CD14-positive monocyte (primary cell): ENCODE results near the gene UBXN7. TPM values are rescaled to one million over a fixed set of nuclear protein-coding genes. Genes with fewer than 3 reads are reported as not detected.

Experiments
- DNase-seq, 3 donors: peaks; one replicate each; pipeline ENCODE4 v3.0.0-alpha.2; 2011 to 2022
- H2AFZ ChIP-seq: 2 replicates; pipeline ENCODE4 v1.6.0; 2012; ENCODE audit warnings: mild to moderate bottlenecking, low read depth, low read length, inconsistent platforms; ENCODE audit not compliant: insufficient read depth, poor library complexity, severe bottlenecking
- H3K27ac ChIP-seq, 2 donors: 1 replicate in 1 of 2; 2 replicates in 1 of 2; pipeline ENCODE4 v1.5.1; 2012 to 2013; ENCODE audit warnings: low read length in 2 of 2, control low read depth in 1 of 2, inconsistent platforms in 1 of 2, low read depth in 1 of 2, mild to moderate bottlenecking in 1 of 2
- H3K27me3 ChIP-seq, 2 donors: one replicate each; pipeline versions ENCODE4 v1.6.0 to v1.6.1; 2011 to 2013; ENCODE audit warnings: low read length in 2 of 2; ENCODE audit not compliant: control insufficient read depth in 2 of 2, insufficient read depth in 2 of 2
- H3K36me3 ChIP-seq, 2 donors: replicated peaks in 1 of 2; 1 replicate in 1 of 2; 2 replicates in 1 of 2; pipeline versions ENCODE4 v1.5.1 to v1.6.1; 2012 to 2013; ENCODE audit warnings: low read length in 2 of 2, control low read depth in 1 of 2, inconsistent platforms in 1 of 2, mild to moderate bottlenecking in 1 of 2; ENCODE audit not compliant: insufficient read depth in 2 of 2, control insufficient read depth in 1 of 2
- H3K4me1 ChIP-seq, 2 donors: 1 replicate in 1 of 2; 2 replicates in 1 of 2; pipeline versions ENCODE4 v1.5.1 to v1.6.1; 2012 to 2013; ENCODE audit warnings: low read length in 2 of 2, control low read depth in 1 of 2, inconsistent platforms in 1 of 2, mild to moderate bottlenecking in 1 of 2, moderate library complexity in 1 of 2; ENCODE audit not compliant: insufficient read depth in 2 of 2, control insufficient read depth in 1 of 2
- H3K4me2 ChIP-seq: replicated peaks from 2 replicates; pipeline ENCODE3; 2012; ENCODE audit warnings: low read length, moderate library complexity, mild to moderate bottlenecking; ENCODE audit not compliant: poor library complexity, severe bottlenecking; ENCODE audit errors: extremely low read depth
- H3K4me3 ChIP-seq, 3 experiments: fragments of 200-600 bp in 1 of 3; sonication (generic) in 1 of 3; replicated peaks in 1 of 3; 1 replicate in 2 of 3; 2 replicates in 1 of 3; pipeline ENCODE4 v1.5.1; 2011 to 2013; ENCODE audit warnings: low read length in 3 of 3, mild to moderate bottlenecking in 3 of 3, control low read depth in 2 of 3, low read depth in 2 of 3, inconsistent platforms in 1 of 3, moderate library complexity in 1 of 3
- H3K79me2 ChIP-seq: 2 replicates; pipeline ENCODE4 v1.6.0; 2012; ENCODE audit warnings: mild to moderate bottlenecking, control low read depth, inconsistent platforms, low read length, moderate library complexity; ENCODE audit not compliant: insufficient read depth
- H3K9ac ChIP-seq: 2 replicates; pipeline ENCODE4 v1.6.0; 2017; ENCODE audit warnings: low read length, mild to moderate bottlenecking; ENCODE audit not compliant: insufficient read depth, poor library complexity, severe bottlenecking
- H3K9me3 ChIP-seq, 2 donors: replicated peaks in 1 of 2; 1 replicate in 1 of 2; 2 replicates in 1 of 2; pipeline versions ENCODE4 v1.5.1 to v1.6.1; 2012 to 2013; ENCODE audit warnings: low read length in 2 of 2, control low read depth in 1 of 2; ENCODE audit not compliant: control insufficient read depth in 1 of 2, insufficient read depth in 1 of 2
- H4K20me1 ChIP-seq: 2 replicates; pipeline ENCODE4 v1.6.0; 2012; ENCODE audit warnings: mild to moderate bottlenecking, low read length, control low read depth, moderate library complexity; ENCODE audit not compliant: insufficient read depth
- H3K27ac Mint-ChIP-seq, 7 donors: one replicate each; pipeline ENCODE4 v1.8.0; 2020; ENCODE audit warnings: mild to moderate bottlenecking in 7 of 7, mixed read lengths in 7 of 7, moderate library complexity in 6 of 7, inconsistent platforms in 2 of 7
- H3K27me3 Mint-ChIP-seq, 3 donors: one replicate each; pipeline ENCODE4 v1.8.0; 2021 to 2022; ENCODE audit warnings: low read depth in 3 of 3, mild to moderate bottlenecking in 3 of 3, mixed read lengths in 3 of 3, moderate library complexity in 3 of 3, inconsistent platforms in 1 of 3
- H3K36me3 Mint-ChIP-seq, 2 donors: one replicate each; pipeline ENCODE4 v1.8.0; 2020; ENCODE audit warnings: mixed read lengths in 2 of 2, inconsistent platforms in 1 of 2, mild to moderate bottlenecking in 1 of 2
- H3K4me1 Mint-ChIP-seq: one replicate; pipeline ENCODE4 v1.8.0; 2020; ENCODE audit warnings: mild to moderate bottlenecking, mixed read lengths
- H3K4me3 Mint-ChIP-seq, 2 donors: one replicate each; pipeline ENCODE4 v1.8.0; 2020; ENCODE audit warnings: mild to moderate bottlenecking in 2 of 2, mixed read lengths in 2 of 2, moderate library complexity in 1 of 2
- H3K9me3 Mint-ChIP-seq, 7 donors: one replicate each; pipeline ENCODE4 v1.8.0; 2020 to 2022; ENCODE audit warnings: mixed read lengths in 7 of 7, mild to moderate bottlenecking in 6 of 7, moderate library complexity in 6 of 7, inconsistent platforms in 2 of 7
- WGBS: methylation state at CpG from one replicate; pipeline ENCODE4 v1.1.5; 2013; ENCODE audit warnings: missing lambda C conversion rate; ENCODE audit not compliant: insufficient coverage; 5-methylcytosine and 5-hydroxymethylcytosine counted together
- intact Hi-C, 2 donors: fragments of 100-400 bp; cut with micrococcal nuclease; formaldehyde crosslinking; loops; one replicate each; pipeline versions ENCODE4 v1.15.0 to v1.15.1; 2023
- polyA minus RNA-seq: library from RNA; depleted of rRNA, polyadenylated mRNA; stranded (reverse); fragments of >200 nt; gene quantifications from 2 replicates; pipeline ENCODE4 v1.2.3, GENCODE V29; 2012
- polyA plus RNA-seq, 3 donors: library from polyadenylated mRNA; depleted of rRNA in 1 of 3; unstranded in 2 of 3; stranded (reverse) in 1 of 3; fragments of 300-500 nt in 2 of 3; fragments of >200 nt in 1 of 3; fragmentation: Illumina TruSeq in 2 of 3; gene quantifications; 1 replicate in 2 of 3; 2 replicates in 1 of 3; pipeline ENCODE4 v1.2.3, GENCODE V29; 2012 to 2021
- total RNA-seq, 12 experiments: library from RNA in 1 of 12; stranded (reverse) in 1 of 12; fragments of 120-200 nt in 1 of 12; gene quantifications; one replicate each; pipeline ENCODE4 v1.2.4 and lab custom pipeline; 2013 to 2026; ENCODE audit warnings: mixed read lengths in 6 of 12, inconsistent platforms in 1 of 12
- TF ChIP-seq, protein P1 (sequence below): fragments of 200-600 bp; IDR thresholded peaks from one replicate; pipeline ENCODE4 v1.8.0; 2022; ENCODE audit warnings: antibody characterized with exemption, mild to moderate bottlenecking

The UBXN7 gene
- total RNA-seq (2013): 10.2 TPM
- 10 to 100 TPM; 10.5 to 15.8 (median 13.6) TPM for polyA plus RNA-seq
- polyA minus RNA-seq: 17.0 and 19.4 TPM in 2 replicates
- total RNA-seq (lab: John Stamatoyannopoulos, UW): 79.7 to 266 (median 112) reads per million in 11 experiments

- peaks cover 23% of the 10 kb centered on the region for H3K4me1 Mint-ChIP-seq
- peak within 1 kb of the TSS; percentile 76 to 95 (median 88) for H3K27ac Mint-ChIP-seq
- TF ChIP-seq, protein P1, sequence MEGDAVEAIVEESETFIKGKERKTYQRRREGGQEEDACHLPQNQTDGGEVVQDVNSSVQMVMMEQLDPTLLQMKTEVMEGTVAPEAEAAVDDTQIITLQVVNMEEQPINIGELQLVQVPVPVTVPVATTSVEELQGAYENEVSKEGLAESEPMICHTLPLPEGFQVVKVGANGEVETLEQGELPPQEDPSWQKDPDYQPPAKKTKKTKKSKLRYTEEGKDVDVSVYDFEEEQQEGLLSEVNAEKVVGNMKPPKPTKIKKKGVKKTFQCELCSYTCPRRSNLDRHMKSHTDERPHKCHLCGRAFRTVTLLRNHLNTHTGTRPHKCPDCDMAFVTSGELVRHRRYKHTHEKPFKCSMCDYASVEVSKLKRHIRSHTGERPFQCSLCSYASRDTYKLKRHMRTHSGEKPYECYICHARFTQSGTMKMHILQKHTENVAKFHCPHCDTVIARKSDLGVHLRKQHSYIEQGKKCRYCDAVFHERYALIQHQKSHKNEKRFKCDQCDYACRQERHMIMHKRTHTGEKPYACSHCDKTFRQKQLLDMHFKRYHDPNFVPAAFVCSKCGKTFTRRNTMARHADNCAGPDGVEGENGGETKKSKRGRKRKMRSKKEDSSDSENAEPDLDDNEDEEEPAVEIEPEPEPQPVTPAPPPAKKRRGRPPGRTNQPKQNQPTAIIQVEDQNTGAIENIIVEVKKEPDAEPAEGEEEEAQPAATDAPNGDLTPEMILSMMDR: no peak
- peak within 1 kb of the TSS; percentile 69 to 93 for H3K27ac ChIP-seq
- peak within 1 kb of the TSS; percentile 93 for H2AFZ ChIP-seq
- H3K79me2 ChIP-seq: peaks cover 50% of the 10 kb centered on the region
- peak; percentile 91 to 94 (median 92) for DNase-seq
- H3K9me3 ChIP-seq: no peaks in the 10 kb centered on the region
- H3K4me1 ChIP-seq: peaks cover 16 to 22% of the 10 kb centered on the region in 2 donors
- H3K27me3 Mint-ChIP-seq: peaks cover 0 to 2% (median 1%) of the 10 kb centered on the region in 3 donors
- H4K20me1 ChIP-seq: peaks cover 37% of the 10 kb centered on the region
- H3K9me3 Mint-ChIP-seq: no peaks in the 10 kb centered on the region
- intact Hi-C loops: loop anchor here in 1 of 2 donors (5.0 kb wide), 1 partner anchor 70 kb away; the partner anchor contains the start of gene RNF168
- peak within 1 kb of the TSS; percentile 99 for H3K4me2 ChIP-seq
- peak within 1 kb of the TSS; percentile 98 for H3K9ac ChIP-seq
- peak within 1 kb of the TSS; percentile 92 to 100 (median 99) for H3K4me3 ChIP-seq
- no peaks in the 10 kb centered on the region for H3K27me3 ChIP-seq
- H3K4me3 Mint-ChIP-seq: peak within 1 kb of the TSS; percentile 94 to 98
- H3K36me3 Mint-ChIP-seq: peaks cover 6 to 13% of the 10 kb centered on the region in 2 donors
- H3K36me3 ChIP-seq: peaks cover 2 to 5% of the 10 kb centered on the region in 2 donors
- WGBS: under 1% methylated on average over 52 of the region's 67 CpGs
Observed at GRCh38 chr3:196432137-196432879, at the start of gene UBXN7. Gene UBXN7, minus strand, starts transcription at chr3:196432427. Its CDS starts 28 bp downstream, at chr3:196432399.

- Mint-ChIP-seq H3K27ac (no peak overlapping the region), H3K9me3 (peaks cover 0 to 2% (median 0%) of the 10 kb centered on the region in 7 donors), H3K27me3 (no peaks in the 10 kb centered on the region), H3K36me3 (peaks cover 49 to 95% of the 10 kb centered on the region in 2 donors), H3K4me3 (no peak overlapping the region), H3K4me1 (no peaks in the 10 kb centered on the region)
- intact Hi-C loops: no loop called here
- WGBS: 100% methylated on average over 1 of the region's 4 CpGs
- Histone ChIP-seq H3K4me3 (no peak overlapping the region), H3K27ac (no peak overlapping the region), H3K79me2 (no peaks in the 10 kb centered on the region), H3K9ac (no peak overlapping the region), H3K9me3 (no peaks in the 10 kb centered on the region), H3K4me2 (no peak overlapping the region), H3K27me3 (no peaks in the 10 kb centered on the region), H4K20me1 (no peaks in the 10 kb centered on the region), H3K36me3 (peaks cover 72 to 95% of the 10 kb centered on the region in 2 donors), H3K4me1 (no peaks in the 10 kb centered on the region), H2AFZ (no peak overlapping the region)
- DNase-seq: no peak
- TF ChIP-seq, protein P1: no peak
Observed at GRCh38 chr3:196477678-196478077, 45.5 kb upstream of the UBXN7 start.
